22Rv1 (cell line): Measurements from ENCODE around the gene ERP27.

ENCODE experiments used
- CTCF ChIP-seq: fragments of 450-650 bp; IDR thresholded peaks from 2 replicates; pipeline ENCODE4 v1.5.1; 2017; ENCODE audit warnings: mild to moderate bottlenecking
- ZFX ChIP-seq: fragments of 450-650 bp; IDR thresholded peaks from 2 replicates; pipeline ENCODE4 v1.6.1; 2017; ENCODE audit warnings: antibody characterized with exemption, borderline replicate concordance

DNA sequence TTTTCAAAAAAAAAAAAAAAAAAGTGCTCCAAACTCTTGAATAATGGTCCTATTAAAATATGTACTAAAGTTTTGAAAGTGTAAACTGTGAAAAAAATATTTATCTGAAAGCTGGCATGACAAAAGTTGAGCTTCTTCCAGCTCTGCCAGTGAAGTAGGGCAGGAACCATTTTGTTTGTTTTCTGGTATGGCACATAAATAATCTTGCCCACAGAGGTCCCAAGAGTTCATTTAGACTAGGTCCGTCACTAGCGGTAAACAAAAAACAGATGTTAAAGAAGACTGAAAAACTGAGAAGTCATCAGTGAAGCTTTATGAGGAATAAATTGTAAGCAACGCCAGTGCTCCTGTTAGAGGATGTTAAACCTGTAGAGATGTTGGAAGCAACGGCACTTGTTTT lies 7.0 kb downstream of the ERP27 start:
- no peak for TF ChIP-seq CTCF
- no peak for TF ChIP-seq ZFX
